NCI-H748 (cell line): ENCODE results near the gene KLF9.

Source experiments
- DNase-seq: peaks from one replicate; lab custom pipeline; 2025; ENCODE audit not compliant: unreplicated experiment; lab: John Stamatoyannopoulos, UW

KLF9 gene

DNA sequence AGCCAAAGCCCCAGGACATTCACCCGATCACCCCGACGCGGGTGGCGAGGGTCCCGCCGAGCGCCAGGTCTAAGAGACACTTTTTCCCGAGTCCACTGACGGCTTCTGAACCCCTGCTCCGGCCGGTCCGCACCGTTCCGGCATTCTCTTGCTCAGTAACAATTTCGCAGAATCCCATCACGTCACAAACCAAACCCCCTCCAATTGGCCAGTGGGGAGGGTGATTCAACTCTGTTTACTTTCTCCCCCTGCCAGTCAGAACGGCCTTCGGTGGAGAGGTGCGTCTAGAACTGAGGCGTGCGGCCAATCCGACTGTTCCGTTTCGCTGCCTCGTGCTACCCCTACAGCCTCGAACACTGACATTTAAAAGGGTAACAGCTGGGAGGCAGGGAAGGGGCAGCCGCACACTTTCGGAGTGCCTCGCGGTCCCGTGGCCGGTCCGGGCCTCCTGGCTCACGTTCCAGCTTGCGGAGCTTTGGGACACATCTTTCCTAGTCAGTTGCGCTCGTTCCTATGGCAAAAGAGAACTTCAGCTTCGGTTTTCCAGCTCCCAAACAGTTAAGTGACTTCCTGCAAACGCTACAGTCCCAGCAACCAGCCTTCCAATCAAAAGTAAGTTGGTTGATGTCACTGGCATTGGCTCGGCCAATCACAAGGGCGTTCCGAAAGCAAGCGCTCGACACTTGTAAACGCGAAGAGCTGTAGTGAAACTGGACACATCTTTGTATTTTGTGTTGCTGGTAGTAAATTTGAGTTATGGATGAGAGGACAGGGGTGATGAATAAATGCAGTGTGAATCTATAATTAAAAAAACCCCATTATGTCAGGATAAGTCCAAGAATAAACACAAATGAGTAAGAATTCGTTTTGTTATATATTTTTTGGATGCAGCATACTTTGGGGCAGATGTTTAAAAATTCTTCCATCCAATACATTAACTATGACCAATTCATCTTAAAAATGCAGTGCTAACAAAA is at the start of gene KLF9:
KLF9 (minus strand) TSS at position 859 of the 977 bp plus-strand sequence. CDS start 1,294 bp downstream, outside the sequence.
- DNase-seq = peak; percentile 92

DNA sequence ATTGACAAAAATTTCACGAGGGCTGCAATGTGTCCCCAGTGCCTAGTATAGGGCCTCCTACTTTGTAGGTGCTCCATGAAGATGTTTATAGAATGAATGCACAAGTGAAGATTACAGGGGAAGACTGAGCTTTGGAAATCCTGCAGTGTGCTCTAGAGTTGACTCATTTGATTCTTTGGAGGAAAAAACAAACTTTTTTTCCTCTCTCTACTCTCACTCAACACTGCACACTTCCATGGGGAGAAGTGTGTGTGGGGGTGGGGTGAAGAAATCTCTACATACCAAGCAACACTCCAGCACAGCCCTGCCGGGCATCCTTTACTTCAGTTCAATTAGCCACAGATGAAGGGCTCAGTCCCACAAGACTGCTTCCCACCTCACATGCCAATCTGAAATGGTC is 49.4 kb upstream of the KLF9 start:
- no peak for DNase-seq

DNA sequence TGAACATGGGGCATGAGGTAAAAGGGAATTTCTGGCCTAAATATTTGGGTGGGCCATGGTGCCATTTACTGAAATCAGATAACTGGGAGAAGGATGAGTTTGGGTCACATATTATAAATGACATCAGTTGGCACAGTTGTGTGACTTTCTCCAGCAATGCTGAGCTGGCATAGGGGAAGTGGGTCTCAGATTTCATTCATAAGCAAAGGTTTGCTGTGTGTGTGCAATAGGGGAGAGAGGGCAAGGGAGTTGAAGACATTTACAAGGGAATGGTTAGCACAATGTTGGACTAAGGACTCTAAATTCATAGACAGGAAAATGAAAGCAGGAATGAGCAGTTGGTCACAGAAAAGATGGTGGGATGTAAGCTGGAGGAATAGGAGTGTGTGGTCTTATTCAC is 47.8 kb upstream of the KLF9 start:
- DNase-seq = no peak

DNA sequence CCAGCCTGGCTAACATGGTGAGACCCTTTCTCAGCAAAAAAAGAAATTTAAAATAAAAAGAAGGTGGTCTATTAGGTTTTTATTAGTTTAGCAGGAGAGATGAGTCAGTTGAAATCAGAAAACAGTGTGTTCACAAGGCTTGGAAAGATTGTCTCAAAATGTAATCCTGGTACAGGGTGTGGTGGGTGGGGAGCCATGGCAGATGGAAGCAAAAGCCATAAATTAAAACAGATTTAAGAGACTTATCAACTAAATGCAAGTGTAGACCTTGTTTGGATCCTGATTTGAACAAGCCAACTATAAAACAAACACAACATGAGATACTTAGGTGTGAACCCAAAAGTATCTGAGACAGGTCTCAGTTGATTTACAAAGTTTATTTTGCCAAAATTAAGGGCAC is 42.8 kb upstream of the KLF9 start:
- no peak for DNase-seq

DNA sequence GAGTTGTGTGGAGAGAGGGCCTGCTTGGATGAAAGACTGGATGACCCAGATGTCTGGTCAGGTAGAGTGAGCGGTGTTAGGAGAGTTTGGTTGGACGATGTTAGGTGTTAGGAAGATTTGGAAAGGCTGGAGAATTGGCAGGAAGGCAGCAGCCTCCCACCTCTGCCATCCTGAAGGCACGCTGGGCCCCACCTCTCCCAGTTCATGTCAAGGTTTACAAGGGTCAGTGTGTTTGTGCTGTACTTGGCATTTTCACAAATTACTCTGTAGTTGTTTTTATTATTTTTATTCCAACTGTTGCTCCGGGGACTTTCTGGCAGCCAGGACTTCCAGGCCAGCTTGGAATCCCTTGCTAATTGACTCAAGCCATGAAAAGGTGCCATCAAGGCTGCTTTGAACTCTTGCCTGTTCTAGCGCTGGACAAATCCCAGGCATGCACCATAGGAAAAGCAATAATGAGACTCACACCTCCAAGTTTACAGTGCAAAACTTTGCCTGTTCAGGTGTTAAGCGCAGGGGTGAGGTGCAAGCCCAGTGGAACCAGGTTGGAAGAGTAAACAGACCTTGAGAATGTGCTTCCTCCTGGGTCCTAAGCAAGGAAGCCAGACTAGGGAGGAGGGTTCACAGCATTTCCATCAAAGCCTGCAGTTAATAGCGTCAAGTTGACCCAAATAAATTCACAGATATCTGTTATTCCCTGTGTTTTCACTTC is 41.7 kb upstream of the KLF9 start:
- no peak for DNase-seq

DNA sequence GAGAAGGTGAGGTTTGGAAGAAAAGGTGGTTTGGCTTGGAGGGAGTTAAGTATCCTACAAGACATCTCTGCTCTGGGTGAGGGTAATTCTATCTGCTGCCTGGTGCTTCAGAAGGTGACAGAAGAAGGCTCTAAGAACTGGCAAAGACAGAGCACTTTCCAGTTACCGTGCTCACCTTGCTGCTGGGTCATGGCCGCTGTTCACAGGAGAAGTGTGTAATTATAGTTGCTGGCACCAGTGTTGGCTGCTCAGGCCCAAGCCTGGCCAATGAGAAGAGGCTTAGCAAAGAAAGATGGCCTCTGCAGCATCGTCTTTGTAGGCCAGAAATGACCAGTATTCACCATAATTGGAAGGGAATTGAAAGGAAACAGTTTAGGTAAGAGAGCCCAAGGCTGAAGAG is 37.9 kb upstream of the KLF9 start:
- no peak for DNase-seq

DNA sequence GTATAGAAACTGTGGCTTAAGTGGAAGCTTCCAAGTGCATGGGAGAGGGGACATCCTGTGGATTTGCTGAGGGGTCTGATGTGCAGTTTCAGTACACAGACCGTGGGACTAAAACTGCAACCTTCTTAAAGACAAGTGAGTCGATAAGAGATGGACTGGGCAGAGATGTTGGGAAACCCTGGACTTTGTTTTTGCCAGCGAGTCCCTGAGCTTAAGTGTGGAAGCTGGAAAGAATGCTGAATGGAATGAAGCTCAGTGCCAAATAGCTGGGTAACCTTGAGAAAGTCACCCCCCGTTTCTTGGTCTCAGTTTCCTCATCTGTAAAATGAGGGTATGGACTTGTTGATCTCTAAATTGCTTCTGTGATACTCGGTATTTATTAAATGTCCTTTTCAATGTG is 37.3 kb upstream of the KLF9 start:
- DNase-seq = no peak

DNA sequence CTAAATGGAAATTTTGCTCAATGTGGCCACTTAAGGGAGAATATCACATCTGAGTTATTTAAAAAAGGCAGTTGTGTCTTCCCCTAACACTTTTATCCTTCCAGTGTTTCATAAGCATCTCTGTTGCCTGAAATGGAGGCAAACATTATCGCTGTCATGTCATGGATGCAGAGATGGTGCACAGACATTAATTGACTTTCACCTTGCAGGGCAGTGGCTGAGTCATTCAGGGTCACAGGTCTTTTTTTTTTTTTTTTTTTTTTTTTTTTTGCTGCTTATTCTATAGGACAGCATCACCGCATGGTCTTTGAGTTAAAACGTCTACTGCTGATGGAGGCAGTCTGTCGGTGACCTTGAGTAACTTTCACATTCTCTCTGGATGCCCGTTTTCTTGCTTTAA is 36.3 kb upstream of the KLF9 start:
- no peak for DNase-seq

DNA sequence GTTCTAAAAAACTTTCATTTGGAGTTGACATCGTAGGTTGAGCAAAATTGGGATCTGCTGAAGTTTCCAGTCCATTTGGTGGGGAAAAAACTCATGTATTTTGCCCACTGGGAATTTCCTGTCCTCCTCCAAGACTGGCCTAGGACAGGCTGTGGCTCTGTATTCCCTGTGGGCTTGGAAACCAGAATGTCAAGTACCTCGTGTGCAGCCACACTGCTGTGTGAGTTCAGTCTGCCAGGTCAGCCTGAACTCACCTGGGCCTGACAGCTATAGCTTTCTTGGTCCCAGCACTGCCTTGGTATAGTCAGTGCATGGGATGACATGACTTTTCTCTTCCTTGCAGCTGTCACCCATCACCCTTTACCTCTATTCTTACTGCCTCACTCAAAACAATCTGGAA is 35.0 kb upstream of the KLF9 start:
- no peak for DNase-seq

DNA sequence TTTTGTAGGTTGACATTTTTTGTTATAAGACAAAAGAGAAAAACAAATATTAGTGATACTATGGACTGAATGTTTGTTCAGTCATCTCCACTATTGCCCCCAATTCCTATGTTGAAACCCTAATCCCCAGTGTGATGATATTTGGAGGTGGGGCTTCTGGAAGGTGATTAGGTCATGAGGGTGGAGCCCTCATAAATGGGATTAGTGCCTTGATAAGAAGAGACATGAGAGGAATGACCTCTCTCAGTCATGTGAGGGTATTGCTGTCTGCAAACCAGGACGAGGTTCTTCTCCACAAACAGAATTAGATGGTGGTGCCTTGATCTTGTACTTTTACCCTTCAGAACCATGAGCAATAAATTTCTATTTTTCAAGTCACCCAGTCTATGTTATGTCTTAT is 34.5 kb upstream of the KLF9 start:
- DNase-seq = no peak

DNA sequence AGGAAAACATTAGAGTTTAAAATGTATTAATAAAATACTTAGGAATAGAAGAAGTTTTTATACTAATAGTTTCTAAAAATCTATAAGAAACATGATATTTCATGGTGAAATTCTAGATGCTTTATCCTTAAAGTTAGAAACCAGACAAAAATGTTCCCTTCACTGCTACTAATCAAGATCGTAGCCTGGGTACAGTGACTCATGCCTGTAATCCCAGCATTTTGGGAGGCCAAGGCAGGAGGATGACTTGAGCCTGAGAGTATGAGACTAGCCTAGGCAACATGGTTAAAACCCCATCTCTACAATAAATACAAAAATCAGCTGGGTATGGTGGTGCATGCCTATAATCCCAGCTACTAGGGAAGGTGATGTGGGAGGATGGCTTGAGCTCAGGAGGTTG is 30.4 kb upstream of the KLF9 start:
- DNase-seq = no peak

DNA sequence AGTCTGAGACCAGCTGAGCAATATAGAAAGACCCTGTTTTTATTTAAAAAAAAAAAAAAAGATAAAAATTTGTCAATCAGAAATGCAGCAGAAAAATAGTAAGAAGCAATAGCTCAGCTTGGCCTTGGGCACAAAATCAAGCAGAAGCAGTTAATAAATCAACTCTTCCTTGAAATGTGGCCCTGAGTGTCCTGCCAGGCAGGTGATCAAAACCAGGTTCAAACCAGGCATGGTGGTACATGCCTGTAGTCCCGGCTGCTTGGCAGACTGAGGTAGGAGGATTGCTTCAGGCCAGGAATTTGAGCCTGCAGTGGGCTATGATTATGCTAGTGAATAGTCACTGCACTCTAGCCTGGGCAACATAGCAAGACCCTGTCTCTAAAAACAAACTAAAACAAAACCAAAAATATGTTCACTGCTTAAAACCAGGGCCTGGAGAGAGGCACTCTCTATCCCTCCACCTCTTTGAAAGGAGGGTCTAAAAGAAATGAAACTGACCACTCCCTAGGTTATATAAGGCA is 27.9 kb upstream of the KLF9 start:
- no peak for DNase-seq

DNA sequence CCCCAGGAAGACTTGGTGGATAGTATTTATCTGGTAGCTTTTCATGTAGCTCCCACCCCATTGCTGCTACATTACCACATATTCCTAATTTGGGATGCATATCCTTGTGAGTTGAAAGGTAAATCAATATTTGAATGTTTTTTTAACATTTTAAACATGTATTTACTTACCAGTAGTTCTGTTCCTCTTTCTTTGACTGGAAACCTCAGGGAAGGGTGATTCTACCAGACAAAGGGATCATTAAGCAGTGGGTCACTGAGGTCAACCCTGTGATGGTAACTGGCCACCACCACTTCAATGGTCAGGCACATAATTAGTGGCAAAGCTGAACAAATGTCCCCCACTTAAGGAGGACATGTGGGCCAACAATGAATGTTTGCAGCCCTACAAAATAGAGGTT is 27.2 kb upstream of the KLF9 start:
- DNase-seq = peak; percentile 34

DNA sequence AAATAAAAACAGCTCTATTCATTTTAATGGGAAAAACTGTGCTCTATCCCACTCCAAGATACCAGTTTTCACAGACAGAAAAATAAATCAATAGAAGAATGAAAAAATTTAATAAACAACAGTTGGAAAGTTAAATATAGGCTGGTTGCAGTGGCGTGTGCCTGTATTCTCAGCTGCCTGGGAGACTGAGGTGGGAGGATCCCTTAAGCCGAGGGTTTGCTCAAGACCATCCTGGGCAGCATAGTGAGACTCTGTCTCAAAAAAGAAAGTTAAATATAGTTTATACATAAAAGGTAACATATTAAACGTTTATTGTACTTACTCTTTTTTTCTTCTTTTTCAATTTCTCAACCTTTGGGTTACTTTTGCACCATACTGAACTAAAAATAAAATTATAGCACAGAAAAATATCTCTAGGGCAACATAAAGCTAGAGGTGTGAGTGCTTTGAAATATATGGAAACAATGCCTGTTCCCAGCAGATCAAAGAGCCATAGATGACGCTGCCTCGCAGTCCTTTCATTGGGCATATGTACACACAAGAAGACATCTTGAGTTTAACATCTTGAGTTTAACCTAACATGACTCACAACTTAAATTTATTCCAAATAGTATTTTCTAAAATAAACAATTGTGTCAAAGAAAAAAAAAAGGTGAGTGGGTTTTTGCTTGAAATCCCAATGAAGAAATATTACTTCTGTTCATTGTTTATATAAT is 25.7 kb upstream of the KLF9 start:
- DNase-seq = no peak

DNA sequence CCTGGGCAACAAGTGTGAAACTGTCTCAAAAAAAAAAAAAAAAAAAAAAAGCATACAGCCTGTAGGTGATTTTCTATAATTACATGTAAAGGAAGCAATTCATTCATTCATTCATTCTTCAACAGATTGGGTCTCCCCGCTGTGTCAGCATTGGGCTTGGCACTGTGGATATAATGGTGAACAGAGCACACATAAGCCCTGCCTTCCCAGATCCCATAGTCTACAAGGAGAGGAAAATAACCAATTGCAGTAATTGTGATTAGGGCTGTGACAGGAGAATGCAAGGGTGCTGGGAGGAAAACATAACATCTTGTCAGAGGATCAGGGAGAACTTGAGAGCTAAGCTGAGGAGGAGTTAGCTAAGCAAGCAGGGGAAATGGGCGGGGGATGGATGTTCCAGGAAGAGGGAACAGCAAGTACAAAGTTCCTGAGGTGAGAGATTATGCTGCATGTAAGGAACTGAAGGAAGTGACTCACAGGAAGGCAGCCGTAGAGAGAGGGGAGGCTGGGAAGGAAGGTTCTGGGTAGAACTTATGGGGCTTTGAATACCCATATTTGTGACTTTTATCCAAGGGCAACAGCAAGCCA is 24.0 kb upstream of the KLF9 start:
- DNase-seq = no peak

DNA sequence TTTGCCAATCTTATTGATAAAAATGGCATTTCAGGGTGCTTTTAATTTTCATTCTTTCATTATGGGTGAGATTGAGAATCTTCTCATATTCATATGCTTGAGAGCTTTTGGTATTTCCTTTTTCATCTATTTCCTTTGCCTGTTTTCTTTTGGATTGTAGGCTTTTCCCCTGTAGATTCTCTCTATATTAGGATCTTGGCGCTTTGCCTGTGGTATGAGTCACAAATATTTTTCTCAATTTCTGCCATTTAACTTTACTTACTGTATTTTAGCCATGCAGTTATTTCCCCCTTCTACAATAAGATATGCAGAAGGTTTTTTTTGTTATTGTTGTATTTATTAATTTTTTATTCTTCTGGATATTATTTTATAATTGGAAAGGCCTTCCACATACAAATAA is 21.5 kb upstream of the KLF9 start:
- DNase-seq = no peak

DNA sequence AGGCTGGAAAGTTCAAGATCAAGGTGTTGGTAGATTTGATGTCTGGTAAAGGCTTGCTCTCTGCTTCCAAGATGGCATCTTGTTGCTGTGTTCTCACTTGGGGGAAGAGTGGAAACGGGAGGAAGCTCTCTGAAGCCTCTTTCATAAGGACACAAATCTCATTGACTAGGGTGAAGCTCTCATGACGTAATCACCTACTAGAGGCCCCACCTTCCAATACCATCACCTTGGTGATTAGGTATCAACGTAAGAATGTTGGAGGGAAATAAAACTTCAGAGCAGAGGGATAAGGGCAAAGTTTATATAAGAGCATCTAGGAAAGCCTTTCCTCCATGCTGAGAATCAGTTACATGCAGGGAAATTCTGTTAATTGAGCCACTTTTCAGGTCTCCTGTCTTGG is 15.4 kb upstream of the KLF9 start:
- DNase-seq = no peak

DNA sequence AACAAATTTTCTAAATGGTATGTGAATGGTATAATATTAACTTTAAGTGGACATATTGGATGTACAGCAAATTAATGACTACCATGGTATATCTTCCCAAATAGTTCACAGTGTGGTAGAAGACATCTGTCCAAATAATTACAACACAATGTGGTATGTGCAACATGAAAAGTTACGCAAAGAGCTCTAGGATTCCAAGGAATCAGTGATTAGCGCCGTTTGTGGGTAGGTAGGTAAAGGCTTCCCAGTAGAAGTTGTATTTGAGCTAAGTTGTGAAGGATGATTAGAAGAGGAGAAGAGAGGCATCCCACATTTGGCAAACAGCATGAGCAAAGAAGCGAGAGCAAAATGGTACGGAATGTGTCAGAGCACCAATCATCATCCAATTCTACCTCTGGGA is 14.3 kb upstream of the KLF9 start:
- no peak for DNase-seq

DNA sequence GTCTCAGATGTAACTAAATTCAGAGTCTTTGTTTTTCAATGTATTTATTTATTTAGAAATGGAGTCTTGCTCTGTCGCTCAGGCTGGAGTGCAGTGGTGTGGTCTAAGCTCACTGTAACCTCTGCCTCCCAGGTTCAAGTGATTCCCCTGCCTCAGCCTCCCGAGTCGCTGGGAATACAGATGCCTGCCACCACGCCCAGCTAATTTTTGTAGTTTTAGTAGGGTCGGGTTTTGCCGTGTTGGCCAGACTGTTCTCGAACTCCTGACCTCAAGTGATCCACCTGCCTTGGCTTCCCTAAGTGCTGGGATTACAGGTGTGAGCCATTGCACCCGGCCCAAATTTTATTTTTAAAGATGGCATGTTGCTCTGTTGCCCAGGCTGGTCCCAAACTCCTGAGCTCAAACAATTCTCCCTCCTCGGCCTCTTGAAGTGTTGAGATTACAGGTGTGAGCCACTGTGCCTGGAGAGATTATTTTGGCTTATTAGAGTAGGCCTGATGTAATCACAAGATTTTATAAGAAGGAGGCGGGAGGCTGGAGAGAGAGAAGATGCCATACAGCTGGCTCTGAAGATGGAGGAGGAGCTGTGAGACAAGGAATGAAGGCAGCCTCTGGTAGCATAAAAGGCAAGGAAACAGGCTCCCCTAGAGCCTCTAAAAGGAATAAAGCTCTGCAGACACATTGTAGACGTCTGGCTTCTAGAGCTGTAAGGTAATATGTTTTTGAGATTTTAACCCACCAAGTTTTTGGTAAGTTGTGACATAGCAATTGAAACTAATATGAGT is 12.9 kb upstream of the KLF9 start:
- no peak for DNase-seq

DNA sequence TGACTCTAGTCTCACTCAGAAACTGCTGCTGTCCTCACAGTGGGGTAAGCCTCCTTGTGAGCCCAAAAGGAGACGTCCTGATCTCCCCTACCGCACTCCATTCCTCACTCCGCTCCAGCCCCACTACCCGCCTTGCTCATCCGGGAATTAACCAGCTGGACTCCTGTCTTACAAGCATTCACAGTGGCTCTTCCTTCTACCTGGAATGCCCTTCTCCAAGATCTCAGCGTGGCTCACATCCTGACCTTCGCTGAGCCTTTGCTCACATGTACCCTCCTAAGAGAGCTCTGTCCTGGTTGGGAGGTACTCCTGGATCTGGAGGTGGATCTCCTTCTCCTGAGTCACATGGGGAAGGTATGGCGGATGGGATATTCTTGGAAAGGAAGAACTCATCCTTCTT is 10.7 kb upstream of the KLF9 start:
- DNase-seq = no peak
